A673 (cell line): Measurements from ENCODE around the gene OR10H3.

Source experiments
- EZH2 ChIP-seq: fragments of 200-600 bp; sonication (generic); IDR thresholded peaks from 2 replicates; pipeline ENCODE4 v1.6.1; 2017; ENCODE audit warnings: borderline replicate concordance, low read depth, mild to moderate bottlenecking, mixed read lengths, antibody characterized with exemption, low read length; ENCODE audit not compliant: poor library complexity, severe bottlenecking
- TF ChIP-seq, protein P1 (sequence below): fragments of 300-800, 200-600 bp; sonication (generic); conservative IDR thresholded peaks from 2 replicates; pipeline ENCODE4 v1.5.1; 2017; ENCODE audit warnings: low read depth, mild to moderate bottlenecking, antibody characterized with exemption, low read length, moderate library complexity, mixed read lengths

DNA sequence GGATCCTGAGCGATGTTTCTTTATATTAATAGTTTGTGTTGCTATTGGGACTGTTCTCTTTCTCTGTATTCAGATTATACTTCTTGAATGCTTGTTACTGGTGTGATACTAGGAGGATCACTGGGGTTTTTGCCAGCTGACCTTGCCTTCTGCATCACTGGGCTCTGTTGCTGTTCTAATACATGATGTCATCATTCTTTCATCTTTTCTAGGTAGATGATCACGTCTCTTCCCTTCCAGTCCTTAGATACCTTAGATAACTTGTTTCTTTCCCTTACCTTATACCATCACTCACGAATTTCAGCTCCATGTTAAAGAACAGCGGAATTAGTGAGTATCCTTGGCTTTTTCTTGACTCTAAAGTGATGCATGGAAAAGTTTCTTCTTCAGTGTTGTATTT is at the start of gene OR10H3:
- TF ChIP-seq, protein P1, sequence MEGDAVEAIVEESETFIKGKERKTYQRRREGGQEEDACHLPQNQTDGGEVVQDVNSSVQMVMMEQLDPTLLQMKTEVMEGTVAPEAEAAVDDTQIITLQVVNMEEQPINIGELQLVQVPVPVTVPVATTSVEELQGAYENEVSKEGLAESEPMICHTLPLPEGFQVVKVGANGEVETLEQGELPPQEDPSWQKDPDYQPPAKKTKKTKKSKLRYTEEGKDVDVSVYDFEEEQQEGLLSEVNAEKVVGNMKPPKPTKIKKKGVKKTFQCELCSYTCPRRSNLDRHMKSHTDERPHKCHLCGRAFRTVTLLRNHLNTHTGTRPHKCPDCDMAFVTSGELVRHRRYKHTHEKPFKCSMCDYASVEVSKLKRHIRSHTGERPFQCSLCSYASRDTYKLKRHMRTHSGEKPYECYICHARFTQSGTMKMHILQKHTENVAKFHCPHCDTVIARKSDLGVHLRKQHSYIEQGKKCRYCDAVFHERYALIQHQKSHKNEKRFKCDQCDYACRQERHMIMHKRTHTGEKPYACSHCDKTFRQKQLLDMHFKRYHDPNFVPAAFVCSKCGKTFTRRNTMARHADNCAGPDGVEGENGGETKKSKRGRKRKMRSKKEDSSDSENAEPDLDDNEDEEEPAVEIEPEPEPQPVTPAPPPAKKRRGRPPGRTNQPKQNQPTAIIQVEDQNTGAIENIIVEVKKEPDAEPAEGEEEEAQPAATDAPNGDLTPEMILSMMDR: no peak
- TF ChIP-seq EZH2: no peak
